ENCODE data around the gene SKIDA1.
A peak's percentile ranks its signal among the peaks of the same experiment; 100 is the strongest.

GRCh38 chr10:21517134-21518031, 8.1 kb downstream of the SKIDA1 start:
- TF ChIP-seq BHLHE40 (IDR thresholded peaks at IDR 0.05; ENCODE audit: borderline replicate concordance) = no peak
- no peak for TF ChIP-seq ARNT (IDR thresholded peaks at IDR 0.05)
- no peak for TF ChIP-seq SP1 (IDR thresholded peaks at IDR 0.05)
- no peak for TF ChIP-seq NFRKB (IDR thresholded peaks at IDR 0.05)
- no peak for TF ChIP-seq FOXA1 (IDR thresholded peaks at IDR 0.05)
- no peak for TF ChIP-seq FOXK2 (IDR thresholded peaks at IDR 0.05)
- no peak for TF ChIP-seq SUZ12 (IDR thresholded peaks at IDR 0.05)
- no peak for TF ChIP-seq LEF1 (IDR thresholded peaks at IDR 0.05; ENCODE audit: borderline replicate concordance)
- TF ChIP-seq L3MBTL2 (conservative IDR thresholded peaks at IDR 0.05) = peak; percentile 21; the same call in 1 of the 2 replicates
- no peak for TF ChIP-seq ZNF384 (IDR thresholded peaks at IDR 0.05)
- no peak for TF ChIP-seq TARDBP (IDR thresholded peaks at IDR 0.05)
- TF ChIP-seq ELF4 (IDR thresholded peaks at IDR 0.05) = no peak
- TF ChIP-seq FOXM1 (IDR thresholded peaks at IDR 0.05; ENCODE audit: borderline replicate concordance) = no peak
- peak; percentile 79 for TF ChIP-seq PKNOX1 (IDR thresholded peaks at IDR 0.05)

Measured in HEK293T (cell line).